ENCODE data around the gene CNTNAP2. TPM values are rescaled to one million over a fixed set of nuclear protein-coding genes. Genes with fewer than 3 reads are reported as not detected.
A peak's percentile ranks its signal among the peaks of the same experiment; 100 is the strongest.

The CNTNAP2 gene
- total RNA-seq: not detected
- not detected for polyA plus RNA-seq

- Histone ChIP-seq H3K9me3 (ENCODE audit: low read length) (no peaks in the 10 kb centered on the region), H3K27ac (ENCODE audit: low read depth, low read length) (no peak within 1 kb of the TSS), H3K4me3 (ENCODE audit: low read length) (no peak within 1 kb of the TSS), H3K27me3 (ENCODE audit: insufficient read depth, low read length, poor library complexity, severe bottlenecking) (no peaks in the 10 kb centered on the region), H3K36me3 (ENCODE audit: insufficient read depth, low read length) (no peaks in the 10 kb centered on the region), H3K4me1 (ENCODE audit: insufficient read depth, low read length) (no peaks in the 10 kb centered on the region)
- POLR2A ChIA-PET: no interaction called here
- Mint-ChIP-seq H3K9me3 (peaks cover 4 to 12% (median 11%) of the 10 kb centered on the region in 5 donors), H3K4me1 (peaks cover 0 to 12% (median 9%) of the 10 kb centered on the region in 3 donors), H3K4me3 (peak within 1 kb of the TSS in 4 of 7 donors; percentile 27 to 41 (median 32)), H3K27me3 (peaks cover 6 to 19% of the 10 kb centered on the region in 2 donors), H3K27ac (no peak within 1 kb of the TSS), H3K36me3 (no peaks in the 10 kb centered on the region)
- CTCF ChIA-PET: no interaction called here
- no peak for DNase-seq
Observed at GRCh38 chr7:146116521-146117222, at the start of gene CNTNAP2. Gene CNTNAP2 (plus strand): TSS chr7:146116801. CDS start chr7:146116877, 76 bp downstream.

GRCh38 chr7:146067880-146068279, 48.7 kb upstream of the CNTNAP2 start:
- Mint-ChIP-seq H3K9me3 (peaks cover 0 to 7% (median 3%) of the 10 kb centered on the region in 5 donors), H3K36me3 (no peaks in the 10 kb centered on the region), H3K27ac (no peak overlapping the region), H3K27me3 (no peaks in the 10 kb centered on the region), H3K4me1 (no peaks in the 10 kb centered on the region), H3K4me3 (no peak overlapping the region)
- no peaks in the 10 kb centered on the region for H3K4me1 ChIP-seq (ENCODE audit: insufficient read depth, low read length)
- H3K36me3 ChIP-seq (ENCODE audit: insufficient read depth, low read length): no peaks in the 10 kb centered on the region
- H3K9me3 ChIP-seq (ENCODE audit: low read length): no peaks in the 10 kb centered on the region
- ChIA-PET CTCF (no interaction called here), POLR2A (no interaction called here)
- no peak for DNase-seq
- no peak overlapping the region for H3K4me3 ChIP-seq (ENCODE audit: low read length)
- H3K27ac ChIP-seq (ENCODE audit: low read depth, low read length): no peak overlapping the region
- no peaks in the 10 kb centered on the region for H3K27me3 ChIP-seq (ENCODE audit: insufficient read depth, low read length, poor library complexity, severe bottlenecking)

GRCh38 chr7:146074195-146074765, 42.3 kb upstream of the CNTNAP2 start:
- no peaks in the 10 kb centered on the region for H3K9me3 ChIP-seq (ENCODE audit: low read length)
- H3K27ac Mint-ChIP-seq: no peak overlapping the region
- DNase-seq: no peak
- no peak overlapping the region for H3K4me3 ChIP-seq (ENCODE audit: low read length)
- H3K27me3 Mint-ChIP-seq: no peaks in the 10 kb centered on the region
- ChIA-PET CTCF (no interaction called here), POLR2A (no interaction called here)
- H3K4me1 ChIP-seq (ENCODE audit: insufficient read depth, low read length): no peaks in the 10 kb centered on the region
- no peaks in the 10 kb centered on the region for H3K36me3 ChIP-seq (ENCODE audit: insufficient read depth, low read length)
- no peak overlapping the region for H3K27ac ChIP-seq (ENCODE audit: low read depth, low read length)
- no peak overlapping the region for H3K4me3 Mint-ChIP-seq
- H3K9me3 Mint-ChIP-seq: peaks cover 0 to 8% (median 0%) of the 10 kb centered on the region in 5 donors
- H3K27me3 ChIP-seq (ENCODE audit: insufficient read depth, low read length, poor library complexity, severe bottlenecking): no peaks in the 10 kb centered on the region
- H3K36me3 Mint-ChIP-seq: no peaks in the 10 kb centered on the region
- H3K4me1 Mint-ChIP-seq: no peaks in the 10 kb centered on the region

- no peak for DNase-seq
Observed at GRCh38 chr7:146076344-146076743, 40.3 kb upstream of the CNTNAP2 start.

GRCh38 chr7:146084086-146084485, 32.5 kb upstream of the CNTNAP2 start:
- POLR2A ChIA-PET: no interaction called here
- peaks cover 0 to 4% (median 0%) of the 10 kb centered on the region in 5 donors for H3K9me3 Mint-ChIP-seq
- Histone ChIP-seq H3K27ac (ENCODE audit: low read depth, low read length) (no peak overlapping the region), H3K4me3 (ENCODE audit: low read length) (no peak overlapping the region), H3K36me3 (ENCODE audit: insufficient read depth, low read length) (no peaks in the 10 kb centered on the region), H3K27me3 (ENCODE audit: insufficient read depth, low read length, poor library complexity, severe bottlenecking) (no peaks in the 10 kb centered on the region), H3K9me3 (ENCODE audit: low read length) (no peaks in the 10 kb centered on the region), H3K4me1 (ENCODE audit: insufficient read depth, low read length) (no peaks in the 10 kb centered on the region)
- H3K27ac Mint-ChIP-seq: no peak overlapping the region
- DNase-seq: no peak
- no peaks in the 10 kb centered on the region for H3K27me3 Mint-ChIP-seq
- CTCF ChIA-PET: no interaction called here
- no peaks in the 10 kb centered on the region for H3K4me1 Mint-ChIP-seq
- no peak overlapping the region for H3K4me3 Mint-ChIP-seq
- H3K36me3 Mint-ChIP-seq: no peaks in the 10 kb centered on the region

More at GRCh38 chr7:146076344-146076743, 40.3 kb upstream of the CNTNAP2 start:
- no peaks in the 10 kb centered on the region for H3K36me3 ChIP-seq (ENCODE audit: insufficient read depth, low read length)
- Mint-ChIP-seq H3K36me3 (no peaks in the 10 kb centered on the region), H3K4me1 (no peaks in the 10 kb centered on the region), H3K27ac (no peak overlapping the region), H3K9me3 (peaks cover 0 to 8% (median 0%) of the 10 kb centered on the region in 5 donors), H3K27me3 (no peaks in the 10 kb centered on the region), H3K4me3 (no peak overlapping the region)
- H3K27ac ChIP-seq (ENCODE audit: low read depth, low read length): no peak overlapping the region
- no peaks in the 10 kb centered on the region for H3K4me1 ChIP-seq (ENCODE audit: insufficient read depth, low read length)
- ChIA-PET CTCF (no interaction called here), POLR2A (no interaction called here)
- H3K9me3 ChIP-seq (ENCODE audit: low read length): no peaks in the 10 kb centered on the region
- no peaks in the 10 kb centered on the region for H3K27me3 ChIP-seq (ENCODE audit: insufficient read depth, low read length, poor library complexity, severe bottlenecking)
- no peak overlapping the region for H3K4me3 ChIP-seq (ENCODE audit: low read length)

GRCh38 chr7:146090023-146090645, 26.5 kb upstream of the CNTNAP2 start:
- H3K4me3 ChIP-seq (ENCODE audit: low read length): no peak overlapping the region
- H3K4me1 ChIP-seq (ENCODE audit: insufficient read depth, low read length): no peaks in the 10 kb centered on the region
- H3K27me3 Mint-ChIP-seq: no peaks in the 10 kb centered on the region
- peaks cover 0 to 3% (median 0%) of the 10 kb centered on the region in 5 donors for H3K9me3 Mint-ChIP-seq
- no peak overlapping the region for H3K4me3 Mint-ChIP-seq
- H3K36me3 ChIP-seq (ENCODE audit: insufficient read depth, low read length): no peaks in the 10 kb centered on the region
- no peak for DNase-seq
- POLR2A ChIA-PET: no interaction called here
- no peaks in the 10 kb centered on the region for H3K4me1 Mint-ChIP-seq
- H3K27ac ChIP-seq (ENCODE audit: low read depth, low read length): no peak overlapping the region
- no peaks in the 10 kb centered on the region for H3K9me3 ChIP-seq (ENCODE audit: low read length)
- CTCF ChIA-PET: interaction anchor here (0.5 kb wide), 1 partner anchor 233 kb away, joined by 3 read pairs; no protein-coding TSS in a partner anchor
- H3K27me3 ChIP-seq (ENCODE audit: insufficient read depth, low read length, poor library complexity, severe bottlenecking): no peaks in the 10 kb centered on the region
- no peaks in the 10 kb centered on the region for H3K36me3 Mint-ChIP-seq
- no peak overlapping the region for H3K27ac Mint-ChIP-seq

GRCh38 chr7:146094356-146094755, 22.2 kb upstream of the CNTNAP2 start:
- DNase-seq: no peak
- Histone ChIP-seq H3K4me1 (ENCODE audit: insufficient read depth, low read length) (no peaks in the 10 kb centered on the region), H3K36me3 (ENCODE audit: insufficient read depth, low read length) (no peaks in the 10 kb centered on the region), H3K27ac (ENCODE audit: low read depth, low read length) (no peak overlapping the region), H3K4me3 (ENCODE audit: low read length) (no peak overlapping the region), H3K9me3 (ENCODE audit: low read length) (no peaks in the 10 kb centered on the region), H3K27me3 (ENCODE audit: insufficient read depth, low read length, poor library complexity, severe bottlenecking) (no peaks in the 10 kb centered on the region)
- ChIA-PET POLR2A (no interaction called here), CTCF (no interaction called here)
- H3K27ac Mint-ChIP-seq: no peak overlapping the region
- H3K27me3 Mint-ChIP-seq: no peaks in the 10 kb centered on the region
- H3K4me1 Mint-ChIP-seq: no peaks in the 10 kb centered on the region
- H3K4me3 Mint-ChIP-seq: no peak overlapping the region
- H3K36me3 Mint-ChIP-seq: no peaks in the 10 kb centered on the region
- H3K9me3 Mint-ChIP-seq: peaks cover 0 to 8% (median 2%) of the 10 kb centered on the region in 5 donors

GRCh38 chr7:146096994-146097393, 19.6 kb upstream of the CNTNAP2 start:
- Mint-ChIP-seq H3K36me3 (no peaks in the 10 kb centered on the region), H3K4me1 (no peaks in the 10 kb centered on the region), H3K27ac (no peak overlapping the region), H3K27me3 (no peaks in the 10 kb centered on the region), H3K9me3 (peaks cover 0 to 5% (median 2%) of the 10 kb centered on the region in 5 donors), H3K4me3 (no peak overlapping the region)
- H3K4me3 ChIP-seq (ENCODE audit: low read length): no peak overlapping the region
- H3K27me3 ChIP-seq (ENCODE audit: insufficient read depth, low read length, poor library complexity, severe bottlenecking): no peaks in the 10 kb centered on the region
- ChIA-PET POLR2A (no interaction called here), CTCF (no interaction called here)
- H3K9me3 ChIP-seq (ENCODE audit: low read length): no peaks in the 10 kb centered on the region
- no peak for DNase-seq
- no peaks in the 10 kb centered on the region for H3K36me3 ChIP-seq (ENCODE audit: insufficient read depth, low read length)
- H3K27ac ChIP-seq (ENCODE audit: low read depth, low read length): no peak overlapping the region
- H3K4me1 ChIP-seq (ENCODE audit: insufficient read depth, low read length): no peaks in the 10 kb centered on the region

Measured in CD8-positive, alpha-beta memory T cell (primary cell).